Endothelial cell of umbilical vein (primary cell): ENCODE results near the gene FBXW11. TPM values are rescaled to one million over a fixed set of nuclear protein-coding genes. Genes with fewer than 3 reads are reported as not detected.

ENCODE experiments used
- BruUV-seq: library from RNA; stranded (reverse); fragments of 400-500 nt; replicated peaks from 2 replicates; lab custom pipeline; 2021; lab: Mats Ljungman, UMichigan
- CTCF ChIA-PET: fragments of 300-600, 350-600 bp; sonication (Branson Sonifier 250); formaldehyde crosslinking; loops from one replicate; lab custom pipeline; 2021; ENCODE audit warnings: antibody characterized with exemption, inconsistent platforms; lab: Charles Lee
- POLR2A ChIA-PET: fragments of 300-600, 350-600 bp; sonication (Branson Sonifier 250); formaldehyde crosslinking; loops from one replicate; lab custom pipeline; 2021; ENCODE audit warnings: antibody characterized with exemption, inconsistent platforms; lab: Charles Lee
- DNase-seq: peaks from one replicate; pipeline ENCODE4 v3.0.0-alpha.2; 2011; ENCODE audit warnings: low read depth, low spot score
- FAIRE-seq: peaks from 2 replicates; lab custom pipeline; 2011; peaks lifted over from hg19 to GRCh38; lab: Jason Lieb, UNC
- H2AFZ ChIP-seq: 2 replicates; pipeline ENCODE4 v1.6.0; 2012; ENCODE audit warnings: low read depth, low read length, control low read depth, inconsistent platforms
- H3K27ac ChIP-seq: 2 replicates; pipeline ENCODE4 v1.5.1; 2011; ENCODE audit warnings: low read depth, mild to moderate bottlenecking, control low read depth, low read length, moderate library complexity; ENCODE audit not compliant: insufficient read depth
- H3K27me3 ChIP-seq, 2 experiments: 2 replicates each; pipeline versions ENCODE4 v1.6.0 to v1.6.1; 2011; ENCODE audit warnings: low read length in 2 of 2, mixed read lengths in 1 of 2; ENCODE audit not compliant: control insufficient read depth in 2 of 2, insufficient read depth in 2 of 2
- H3K36me3 ChIP-seq, 2 experiments: 2 replicates in 1 of 2; 3 replicates in 1 of 2; pipeline ENCODE4 v1.5.1; 2011; ENCODE audit warnings: low read length in 2 of 2, mild to moderate bottlenecking in 1 of 2, moderate library complexity in 1 of 2; ENCODE audit not compliant: control insufficient read depth in 2 of 2, insufficient read depth in 2 of 2; ENCODE audit errors: extremely low read depth in 1 of 2
- H3K4me1 ChIP-seq: 3 replicates; pipeline ENCODE4 v1.5.1; 2011; ENCODE audit warnings: mild to moderate bottlenecking, low read length; ENCODE audit not compliant: control insufficient read depth, insufficient read depth; ENCODE audit errors: extremely low read depth
- H3K4me2 ChIP-seq: 2 replicates; pipeline ENCODE4 v1.6.1; 2011; ENCODE audit warnings: low read length, control low read depth, mixed read lengths; ENCODE audit not compliant: insufficient read depth
- H3K4me3 ChIP-seq, 3 experiments: fragments of 200-600 bp in 1 of 3; sonication (generic), shearing (Covaris generic) in 1 of 3; replicated peaks in 1 of 3; 2 replicates each; pipeline ENCODE4 v1.5.1; 2011 to 2016; ENCODE audit warnings: control low read depth in 3 of 3, low read length in 3 of 3, mild to moderate bottlenecking in 2 of 3, inconsistent platforms in 1 of 3, low read depth in 1 of 3, moderate library complexity in 1 of 3; ENCODE audit not compliant: insufficient read depth in 1 of 3
- H3K79me2 ChIP-seq: 2 replicates; pipeline ENCODE4 v1.6.0; 2012; ENCODE audit warnings: low read length, inconsistent platforms; ENCODE audit not compliant: control insufficient read depth, insufficient read depth
- H3K9ac ChIP-seq: replicated peaks from 2 replicates; pipeline ENCODE3; 2011; ENCODE audit warnings: low read length, control low read depth; ENCODE audit not compliant: insufficient read depth; ENCODE audit errors: extremely low read depth
- H3K9me1 ChIP-seq: replicated peaks from 3 replicates; pipeline ENCODE4 v1.6.0; 2011; ENCODE audit warnings: mild to moderate bottlenecking, low read length; ENCODE audit not compliant: control insufficient read depth, insufficient read depth; ENCODE audit errors: extremely low read depth
- H3K9me3 ChIP-seq: replicated peaks from 2 replicates; pipeline ENCODE4 v1.5.1; 2012; ENCODE audit warnings: low read length, inconsistent platforms; ENCODE audit not compliant: control insufficient read depth, insufficient read depth
- H4K20me1 ChIP-seq: replicated peaks from 2 replicates; pipeline ENCODE3; 2011; ENCODE audit warnings: mild to moderate bottlenecking, low read length; ENCODE audit not compliant: control insufficient read depth, insufficient read depth; ENCODE audit errors: extremely low read depth
- CTCF ChIP-seq, 2 donors: IDR thresholded peaks; 1 replicate in 1 of 2; 2 replicates in 1 of 2; pipeline ENCODE4 v1.5.1; 2011; ENCODE audit warnings: low read length in 2 of 2, mild to moderate bottlenecking in 2 of 2, moderate library complexity in 2 of 2, control low read depth in 1 of 2, inconsistent platforms in 1 of 2, low read depth in 1 of 2; ENCODE audit not compliant: insufficient read depth in 1 of 2; ENCODE audit errors: extremely low read depth in 1 of 2
- EZH2 ChIP-seq: IDR thresholded peaks from 2 replicates; pipeline ENCODE4 v1.6.1; 2012; ENCODE audit warnings: borderline replicate concordance, low read depth, mild to moderate bottlenecking, moderate library complexity, low read length, inconsistent platforms; ENCODE audit not compliant: severe bottlenecking
- FOS ChIP-seq: IDR thresholded peaks from 2 replicates; pipeline ENCODE4 v1.6.1; 2011; ENCODE audit warnings: mild to moderate bottlenecking, low read length, moderate library complexity, borderline replicate concordance; ENCODE audit not compliant: insufficient read depth
- GATA2 ChIP-seq: IDR thresholded peaks from 2 replicates; pipeline ENCODE4 v1.7.0; 2011; ENCODE audit warnings: low read depth, mild to moderate bottlenecking, moderate library complexity, mixed read lengths, low read length; ENCODE audit not compliant: insufficient read length, insufficient read depth
- JUN ChIP-seq: IDR thresholded peaks from 2 replicates; pipeline ENCODE4 v1.6.1; 2011; ENCODE audit warnings: borderline replicate concordance, low read depth; ENCODE audit not compliant: insufficient read length, insufficient read depth
- MAX ChIP-seq: IDR thresholded peaks from 2 replicates; pipeline ENCODE4 v1.6.1; 2011; ENCODE audit not compliant: insufficient read depth, insufficient read length
- POLR2AphosphoS5 ChIP-seq: IDR thresholded peaks from 2 replicates; pipeline ENCODE4 v1.6.1; 2012; ENCODE audit warnings: low read depth, mild to moderate bottlenecking, control low read depth, low read length, moderate library complexity; ENCODE audit not compliant: insufficient read depth
- dilution Hi-C: fragments of 300-500 bp; cut with MboI; formaldehyde crosslinking; loops from one replicate; pipeline ENCODE4 v1.15.0; 2019; ENCODE audit warnings: low sequenced_read_pairs; ENCODE audit not compliant: extremely low pct_ligation_motif_present
- intact Hi-C: fragments of 100-400 bp; cut with micrococcal nuclease; formaldehyde crosslinking; loops from one replicate; pipeline ENCODE4 v1.10.0; 2022
- polyA plus RNA-seq, 4 experiments: library from polyadenylated mRNA; depleted of rRNA in 3 of 4; stranded (reverse) in 3 of 4; unstranded in 1 of 4; fragments of >200 nt; gene quantifications; 2 replicates each; pipeline versions ENCODE4 v1.2.1 to v1.2.3, GENCODE V29; 2011 to 2012; ENCODE audit warnings: missing spikeins in 1 of 4
- total RNA-seq: library from RNA; stranded (reverse); gene quantifications from 2 replicates; pipeline ENCODE4 v1.2.3, GENCODE V29; 2021

Gene FBXW11
- total and polyA plus RNA-seq, 2 donors (not counting 3 experiments of a cell fraction or from before 2014, with no cell fraction given), result 30.7 to 44.7 TPM

GRCh38 chr5:172049226-172049796 lies 42.9 kb upstream of the FBXW11 start:
- no peak overlapping the region for H2AFZ ChIP-seq
- no peaks in the 10 kb centered on the region for H3K79me2 ChIP-seq
- no peak overlapping the region for H3K4me2 ChIP-seq
- no peak for DNase-seq
- CTCF ChIA-PET, result interaction anchor here (3.4 to 4.6 kb wide), 2 partner anchors 10 to 138 kb away, joined by 17 to 26 read pairs; no protein-coding TSS in a partner anchor
- H3K4me3 ChIP-seq, result no peak overlapping the region
- no peak overlapping the region for H3K9ac ChIP-seq
- no peak overlapping the region for H3K27ac ChIP-seq
- H3K4me1 ChIP-seq, result peaks cover 19% of the 10 kb centered on the region
- H4K20me1 ChIP-seq, result no peaks in the 10 kb centered on the region
- no peak for FAIRE-seq
- TF ChIP-seq CTCF (IDR thresholded peaks at IDR 0.05; ENCODE audit: extremely low read depth in 1 of 2, insufficient read depth in 1 of 2, low read depth in 1 of 2, low read length in 2 of 2) (peak in 1 of 2 donors; percentile 3), JUN (no peak)
- dilution Hi-C loops, result no loop called here
- intact Hi-C loops, result loop anchor here (2.0 to 10.0 kb wide), 3 partner anchors 139 to 565 kb away; partner anchors contain the start of gene STK10
- no peaks in the 10 kb centered on the region for H3K9me1 ChIP-seq
- POLR2A ChIA-PET, result no interaction called here
- no peaks in the 10 kb centered on the region for H3K27me3 ChIP-seq
- no peaks in the 10 kb centered on the region for H3K9me3 ChIP-seq
- peaks cover 3 to 7% of the 10 kb centered on the region in 2 experiments for H3K36me3 ChIP-seq
- BruUV-seq, result no TSS peak

GRCh38 chr5:172048539-172049101 lies 42.2 kb upstream of the FBXW11 start:
- BruUV-seq, result no TSS peak
- Histone ChIP-seq H3K4me3 (no peak overlapping the region), H2AFZ (no peak overlapping the region), H3K9me1 (no peaks in the 10 kb centered on the region), H3K9ac (no peak overlapping the region), H3K27ac (no peak overlapping the region), H3K9me3 (no peaks in the 10 kb centered on the region), H3K4me2 (no peak overlapping the region), H3K4me1 (peaks cover 19% of the 10 kb centered on the region), H3K79me2 (no peaks in the 10 kb centered on the region), H3K27me3 (no peaks in the 10 kb centered on the region), H3K36me3 (peaks cover 3 to 10% of the 10 kb centered on the region in 2 experiments), H4K20me1 (no peaks in the 10 kb centered on the region)
- dilution Hi-C loops, result no loop called here
- POLR2A ChIA-PET, result no interaction called here
- TF ChIP-seq GATA2, result peak; percentile 94
- TF ChIP-seq JUN, result peak; percentile 23
- TF ChIP-seq MAX, result no peak
- no peak for TF ChIP-seq EZH2
- TF ChIP-seq FOS, result peak; percentile 85
- peak; percentile 87 for TF ChIP-seq POLR2AphosphoS5
- CTCF ChIA-PET, result interaction anchor here (3.4 to 4.6 kb wide), 2 partner anchors 11 to 137 kb away, joined by 17 to 26 read pairs; no protein-coding TSS in a partner anchor
- DNase-seq (peak; percentile 59), FAIRE-seq (peak; percentile 96)
- intact Hi-C loops, result loop anchor here (2.0 to 10.0 kb wide), 3 partner anchors 140 to 564 kb away; partner anchors contain the start of gene STK10
